Hepatic stellate cell (primary cell): ENCODE data around the gene CEBPZOS.
"Not testable (repeated sequence)": the region's sequence is repeated elsewhere in the genome, so short reads cannot be mapped to it uniquely, and the experiment has no call there.

Experiments
- DNase-seq: peaks from one replicate; pipeline ENCODE4 v3.0.0; 2011; ENCODE audit warnings: low spot score

The CEBPZOS gene

GRCh38 chr2:37191253-37191652 lies 5.0 kb upstream of the CEBPZOS start:
- DNase-seq, result no peak

GRCh38 chr2:37191747-37192146 lies 4.5 kb upstream of the CEBPZOS start:
- DNase-seq, result no peak

GRCh38 chr2:37192551-37192950 lies 3.7 kb upstream of the CEBPZOS start:
- no peak for DNase-seq

- not testable (repeated sequence) for DNase-seq
These were observed 405 bp upstream of the CEBPZOS start for GRCh38 chr2:37195862-37196319.

- no peak for DNase-seq
These were observed 2.4 kb downstream of the CEBPZOS start for GRCh38 chr2:37198681-37199065.

- no peak for DNase-seq
These were observed 4.9 kb downstream of the CEBPZOS start for GRCh38 chr2:37201208-37201607.

- no peak for DNase-seq
These were observed 5.5 kb downstream of the CEBPZOS start for GRCh38 chr2:37201766-37202165.

GRCh38 chr2:37203708-37204107 lies 7.4 kb downstream of the CEBPZOS start:
- DNase-seq, result no peak

GRCh38 chr2:37205071-37205661 lies 8.9 kb downstream of the CEBPZOS start:
- not testable (repeated sequence) for DNase-seq

- no peak for DNase-seq
These were observed 9.5 kb downstream of the CEBPZOS start for GRCh38 chr2:37205689-37206341.

- not testable (repeated sequence) for DNase-seq
These were observed 10.5 kb downstream of the CEBPZOS start for GRCh38 chr2:37206760-37207159.

- DNase-seq, result no peak
These were observed 14.9 kb downstream of the CEBPZOS start for GRCh38 chr2:37211212-37211611.

- no peak for DNase-seq
These were observed 15.6 kb downstream of the CEBPZOS start for GRCh38 chr2:37211939-37212338.

GRCh38 chr2:37215250-37215649 lies 19.0 kb downstream of the CEBPZOS start:
- DNase-seq, result no peak

- DNase-seq, result no peak
These were observed 22.8 kb downstream of the CEBPZOS start for GRCh38 chr2:37219046-37219445.

GRCh38 chr2:37223131-37223530 lies 26.8 kb downstream of the CEBPZOS start:
- no peak for DNase-seq

- no peak for DNase-seq
These were observed 27.8 kb downstream of the CEBPZOS start for GRCh38 chr2:37224063-37224462.

- not testable (repeated sequence) for DNase-seq
These were observed 28.8 kb downstream of the CEBPZOS start for GRCh38 chr2:37225129-37225528.

- no peak for DNase-seq
These were observed 30.6 kb downstream of the CEBPZOS start for GRCh38 chr2:37226863-37227262.

GRCh38 chr2:37228788-37229187 lies 32.5 kb downstream of the CEBPZOS start:
- no peak for DNase-seq

GRCh38 chr2:37230581-37230980 lies 34.3 kb downstream of the CEBPZOS start:
- DNase-seq, result no peak

- DNase-seq, result peak; percentile 92
These were observed 35.2 kb downstream of the CEBPZOS start, which contains the start of the genes CEBPZ and NDUFAF7 for GRCh38 chr2:37231241-37232130. Gene CEBPZ, minus strand, starts transcription at chr2:37231596. Its CDS starts 29 bp downstream, at chr2:37231567. Gene NDUFAF7, plus strand, starts transcription at chr2:37231658. Its CDS starts 48 bp downstream, at chr2:37231706.
